ENCODE results near the gene PCDHGA8.
"Not testable (repeated sequence)": the region's sequence is repeated elsewhere in the genome, so short reads cannot be mapped to it uniquely, and the experiment has no call there.

Gene PCDHGA8

GRCh38 chr5:141373673-141374317 is 18.6 kb upstream of the PCDHGA8 start, which contains the start of gene PCDHGA6:
PCDHGA6 (plus strand) TSS chr5:141373891; CDS start chr5:141374084, 193 bp downstream.
- Histone ChIP-seq H3K36me3 (ENCODE audit: insufficient read depth, low read length) (no peaks in the 10 kb centered on the region), H3K79me2 (ENCODE audit: insufficient read depth, low read length) (no peaks in the 10 kb centered on the region), H3F3A (ENCODE audit: low read depth) (no peaks in the 10 kb centered on the region), H3K4me2 (ENCODE audit: low read depth, low read length, poor library complexity, severe bottlenecking) (no peak within 1 kb of the TSS), H3K9me2 (replicated peaks; ENCODE audit: low read depth, low read length) (no peaks in the 10 kb centered on the region), H3K4me1 (ENCODE audit: insufficient read depth, low read length, poor library complexity, severe bottlenecking) (no peaks in the 10 kb centered on the region), H2AFZ (ENCODE audit: low read length) (no peak within 1 kb of the TSS), H4K20me1 (ENCODE audit: insufficient read depth, low read length, poor library complexity, severe bottlenecking) (no peaks in the 10 kb centered on the region), H3K27me3 (ENCODE audit: insufficient read depth, low read length, poor library complexity, severe bottlenecking) (no peaks in the 10 kb centered on the region), H3K4me3 (ENCODE audit: low read length, poor library complexity, severe bottlenecking) (no peak within 1 kb of the TSS), H3K9ac (ENCODE audit: low read depth, low read length, poor library complexity, severe bottlenecking) (no peak within 1 kb of the TSS), H3K9me3 (ENCODE audit: insufficient read depth, low read depth, low read length) (peaks cover 2% of the 10 kb centered on the region; the same call in 1 of the 2 replicates)
- no peak for TF ChIP-seq CTCF (conservative IDR thresholded peaks at IDR 0.05; ENCODE audit: low read length)
- TF ChIP-seq EZH2phosphoT487 (IDR thresholded peaks at IDR 0.05; ENCODE audit: borderline replicate concordance): no peak

- no peaks in the 10 kb centered on the region for H3K27me3 ChIP-seq (ENCODE audit: insufficient read depth, low read length, poor library complexity, severe bottlenecking)
- H2AFZ ChIP-seq (ENCODE audit: low read length): no peak overlapping the region
- H3K9me2 ChIP-seq (replicated peaks; ENCODE audit: low read depth, low read length): no peaks in the 10 kb centered on the region
- TF ChIP-seq EZH2phosphoT487 (IDR thresholded peaks at IDR 0.05; ENCODE audit: borderline replicate concordance) (no peak), CTCF (conservative IDR thresholded peaks at IDR 0.05; ENCODE audit: low read length) (no peak)
- H3K4me3 ChIP-seq (ENCODE audit: low read length, poor library complexity, severe bottlenecking): no peak overlapping the region
- H3K36me3 ChIP-seq (ENCODE audit: insufficient read depth, low read length): no peaks in the 10 kb centered on the region
- H3K9ac ChIP-seq (ENCODE audit: low read depth, low read length, poor library complexity, severe bottlenecking): no peak overlapping the region
- no peaks in the 10 kb centered on the region for H3K4me1 ChIP-seq (ENCODE audit: insufficient read depth, low read length, poor library complexity, severe bottlenecking)
- H3K9me3 ChIP-seq (ENCODE audit: insufficient read depth, low read depth, low read length): peaks cover 2% of the 10 kb centered on the region; the same call in 1 of the 2 replicates
- no peaks in the 10 kb centered on the region for H4K20me1 ChIP-seq (ENCODE audit: insufficient read depth, low read length, poor library complexity, severe bottlenecking)
- no peaks in the 10 kb centered on the region for H3F3A ChIP-seq (ENCODE audit: low read depth)
- no peaks in the 10 kb centered on the region for H3K79me2 ChIP-seq (ENCODE audit: insufficient read depth, low read length)
- H3K4me2 ChIP-seq (ENCODE audit: low read depth, low read length, poor library complexity, severe bottlenecking): no peak overlapping the region
These were observed 17.8 kb upstream of the PCDHGA8 start for GRCh38 chr5:141374627-141375026.

GRCh38 chr5:141375444-141376155 is 16.8 kb upstream of the PCDHGA8 start:
- H3K9me3 ChIP-seq (ENCODE audit: insufficient read depth, low read depth, low read length); H3K36me3 ChIP-seq (ENCODE audit: insufficient read depth, low read length); H4K20me1 ChIP-seq (ENCODE audit: insufficient read depth, low read length, poor library complexity, severe bottlenecking); H3K79me2 ChIP-seq (ENCODE audit: insufficient read depth, low read length); H3K4me3 ChIP-seq (ENCODE audit: low read length, poor library complexity, severe bottlenecking); H3K9me2 ChIP-seq (replicated peaks; ENCODE audit: low read depth, low read length); H3K4me2 ChIP-seq (ENCODE audit: low read depth, low read length, poor library complexity, severe bottlenecking); H3K27me3 ChIP-seq (ENCODE audit: insufficient read depth, low read length, poor library complexity, severe bottlenecking); H3F3A ChIP-seq (ENCODE audit: low read depth); H2AFZ ChIP-seq (ENCODE audit: low read length); H3K4me1 ChIP-seq (ENCODE audit: insufficient read depth, low read length, poor library complexity, severe bottlenecking); H3K9ac ChIP-seq (ENCODE audit: low read depth, low read length, poor library complexity, severe bottlenecking): not testable (repeated sequence)
- TF ChIP-seq CTCF (conservative IDR thresholded peaks at IDR 0.05; ENCODE audit: low read length): 0 out of 2 replicates have a peak, but pooled peaks have one; percentile 18
